HG03066 (cell line): ENCODE measurements around the gene MKI67.

Source experiments
- ATAC-seq: cut with Tn5 transposase; IDR thresholded peaks from one replicate; pipeline ENCODE4 v1.9.1; 2021; ENCODE audit warnings: low read depth; ENCODE audit not compliant: unreplicated experiment

The MKI67 gene

DNA sequence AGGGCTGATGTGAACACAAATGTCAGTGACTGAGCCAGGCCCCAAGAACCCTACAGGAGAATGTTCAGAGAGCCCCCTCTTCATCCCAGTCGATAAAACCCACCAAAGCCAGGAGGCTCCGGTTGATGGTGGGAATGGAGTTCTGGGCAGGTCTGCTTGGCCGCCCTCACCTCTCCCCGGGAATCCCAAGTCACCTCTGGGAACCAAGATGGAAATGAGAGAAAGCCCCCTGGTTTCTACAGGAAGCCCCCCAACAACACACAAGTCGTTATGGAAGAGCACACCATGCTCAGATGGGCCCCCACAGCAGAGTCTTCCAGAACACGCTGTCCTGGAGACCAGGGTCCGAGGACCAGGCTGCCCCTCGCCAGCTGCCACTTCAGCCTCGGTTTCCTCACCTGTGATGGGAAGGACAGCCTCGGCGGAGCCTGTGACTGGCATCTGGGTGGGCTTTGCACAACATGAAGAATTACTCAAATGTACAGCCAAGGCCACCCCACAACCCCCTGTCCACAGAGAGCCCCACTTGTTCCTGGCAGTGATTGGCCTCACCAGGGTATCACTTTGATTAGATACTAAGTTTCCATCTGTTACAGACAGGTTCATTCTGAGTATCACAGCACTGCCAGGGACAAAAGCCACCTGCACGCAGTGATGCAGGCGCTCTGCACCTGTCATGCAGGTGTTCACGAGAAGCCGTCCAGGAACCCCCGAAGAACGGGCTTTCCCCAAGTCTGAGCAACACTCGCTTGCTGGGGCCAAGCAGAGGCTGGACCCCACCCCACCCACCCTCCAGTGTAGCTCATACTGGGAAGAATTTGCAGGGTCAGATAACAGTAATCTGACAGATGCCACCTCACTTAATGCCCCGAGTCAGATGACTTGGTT, 57.6 kb downstream of the MKI67 start:
- ATAC-seq = no peak

DNA sequence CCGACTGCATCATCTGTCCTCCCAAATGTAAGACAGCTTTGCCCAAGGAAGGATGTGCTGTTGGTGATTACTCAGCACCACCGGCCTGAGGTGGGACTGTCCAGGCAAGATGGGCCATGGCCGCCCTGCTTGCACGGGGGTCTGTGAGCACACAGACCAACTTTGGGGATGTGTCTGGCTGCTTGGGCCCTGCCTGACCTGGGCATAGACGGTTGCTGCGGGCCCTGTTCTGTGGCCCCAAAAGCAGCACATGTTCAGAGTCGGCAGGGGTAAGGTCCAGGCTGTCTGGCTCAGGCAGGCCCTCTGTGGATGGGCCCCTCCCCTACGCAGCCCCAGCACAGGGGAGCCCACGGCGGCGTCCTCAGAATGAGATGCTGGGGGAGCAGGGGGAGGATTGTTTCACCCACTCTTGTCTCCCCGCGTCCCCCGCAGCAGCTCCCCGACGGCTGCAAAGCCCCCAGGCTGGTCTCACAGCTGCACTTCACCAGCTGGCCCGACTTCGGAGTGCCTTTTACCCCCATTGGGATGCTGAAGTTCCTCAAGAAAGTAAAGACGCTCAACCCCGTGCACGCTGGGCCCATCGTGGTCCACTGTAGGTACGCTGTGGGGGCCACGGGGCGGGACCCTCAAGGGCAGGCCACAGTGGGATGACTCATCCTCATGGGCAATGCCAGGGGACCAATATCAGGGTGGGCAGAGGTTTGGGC, 58.4 kb downstream of the MKI67 start:
- no peak for ATAC-seq

DNA sequence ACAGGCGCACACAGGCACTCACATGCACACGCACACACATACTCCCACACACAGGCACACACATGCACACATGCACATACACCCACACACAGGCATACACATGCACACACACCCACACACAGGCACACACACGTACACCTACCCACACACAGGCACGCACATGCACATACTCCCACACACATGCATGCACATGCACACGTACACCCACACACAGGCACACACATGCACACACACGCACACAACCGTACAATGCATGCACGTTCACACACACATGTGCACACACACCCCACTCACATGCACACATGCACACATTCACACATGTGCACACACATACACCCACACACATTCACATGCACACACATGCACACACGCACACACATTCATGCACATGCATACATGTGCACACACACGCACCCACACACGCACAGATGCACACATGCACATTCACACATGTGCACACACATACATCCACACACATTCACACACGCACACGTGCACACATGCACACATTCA, 59.3 kb downstream of the MKI67 start:
- no peak for ATAC-seq

DNA sequence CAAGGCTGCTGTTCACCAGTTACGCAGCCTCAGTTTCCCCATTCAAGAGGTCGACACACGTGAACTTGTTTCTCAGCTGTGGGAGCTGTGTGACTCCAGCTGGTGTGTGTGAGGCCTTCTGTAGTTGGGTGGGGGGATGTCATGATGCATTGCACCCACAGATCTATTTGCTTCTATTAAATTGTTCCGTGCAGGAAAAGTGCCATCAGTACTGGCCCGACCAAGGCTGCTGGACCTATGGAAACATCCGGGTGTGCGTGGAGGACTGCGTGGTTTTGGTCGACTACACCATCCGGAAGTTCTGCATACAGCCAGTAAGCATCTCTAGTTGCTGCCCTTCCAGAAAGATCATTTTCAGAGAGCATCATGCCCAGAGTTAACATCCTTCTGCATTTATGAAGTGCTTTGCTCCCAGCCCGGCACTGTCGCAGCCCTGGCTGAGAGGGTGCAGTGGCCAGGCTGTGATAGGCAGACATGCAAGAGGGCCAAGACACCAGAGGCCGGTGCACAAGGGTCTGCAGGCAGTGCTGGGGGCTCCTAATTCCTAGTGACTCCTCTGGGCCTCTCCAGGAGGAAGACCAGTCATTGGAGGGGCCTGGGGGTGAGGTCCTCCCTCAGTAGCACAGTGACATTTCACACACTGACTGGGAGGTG, 60.2 kb downstream of the MKI67 start:
- ATAC-seq = no peak

DNA sequence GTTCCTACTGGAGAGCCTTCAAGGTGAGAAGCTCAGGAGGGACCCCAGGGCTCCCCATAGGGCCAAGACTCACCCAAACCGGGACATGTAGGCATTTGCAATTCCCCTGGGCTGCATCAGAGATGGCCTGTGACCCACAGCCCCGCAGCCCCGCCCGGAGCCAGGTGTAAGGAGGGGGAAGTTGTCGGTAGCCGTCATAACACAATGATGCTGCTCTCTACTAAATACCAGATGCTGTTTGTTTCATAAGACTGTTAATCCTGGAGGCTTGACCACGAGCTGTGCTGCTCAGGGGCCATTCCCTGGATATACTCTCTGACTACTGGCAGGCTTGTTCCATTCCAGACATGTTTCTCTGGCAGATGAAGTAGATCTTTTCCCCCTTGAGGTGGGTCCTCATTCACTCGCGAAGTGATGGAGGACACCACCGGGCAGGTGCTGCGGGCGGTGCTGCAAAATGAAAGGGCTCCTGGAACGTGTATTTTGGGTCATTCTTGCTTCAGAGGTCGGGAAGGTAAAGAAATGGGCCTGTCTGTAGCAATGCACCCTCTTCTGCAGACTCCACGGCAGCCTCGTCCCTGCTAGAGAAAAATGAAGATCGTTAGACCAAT, 61.1 kb downstream of the MKI67 start:
- ATAC-seq = no peak

DNA sequence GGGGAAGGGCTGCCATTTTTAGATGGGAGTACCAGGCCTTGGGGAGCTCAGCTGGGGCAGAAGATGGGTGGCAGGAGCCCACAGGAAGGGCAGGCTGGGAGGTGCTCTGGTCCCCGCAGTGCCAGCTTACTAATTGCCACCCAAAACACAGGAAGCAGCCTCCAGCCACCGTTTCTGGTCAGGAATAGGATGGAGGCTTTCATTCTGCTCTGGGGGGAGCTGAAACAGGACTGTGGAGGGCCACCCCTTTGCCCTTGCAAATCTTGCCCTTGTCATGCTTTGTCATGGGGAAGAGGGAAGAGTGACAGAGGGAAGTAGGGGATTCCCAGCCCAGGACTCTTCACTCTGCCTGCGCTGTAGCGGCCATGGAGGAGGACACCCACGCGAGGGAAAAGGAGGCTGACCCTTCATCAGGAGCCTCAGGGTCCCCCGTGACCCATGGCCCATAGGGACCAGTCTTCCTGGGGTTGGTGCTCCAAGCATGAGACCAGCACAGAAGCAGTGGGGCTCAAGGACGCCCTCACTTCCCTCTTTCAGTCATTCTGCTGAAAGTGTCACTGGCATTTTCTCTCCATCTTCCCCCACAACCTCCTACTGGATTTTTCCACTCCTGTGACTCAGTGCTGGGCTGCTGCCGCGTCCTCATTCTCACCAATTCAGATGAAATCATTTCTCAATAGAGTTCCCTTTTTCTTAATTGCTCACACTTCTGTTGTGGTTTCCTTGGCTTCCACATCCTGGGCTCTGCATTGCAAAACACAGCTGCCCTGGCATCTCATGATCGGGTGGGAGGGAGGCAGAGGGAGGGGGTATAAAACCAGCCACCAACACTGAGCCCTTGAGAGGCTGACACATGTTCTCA, 61.9 kb downstream of the MKI67 start:
- peak; percentile 29 for ATAC-seq

DNA sequence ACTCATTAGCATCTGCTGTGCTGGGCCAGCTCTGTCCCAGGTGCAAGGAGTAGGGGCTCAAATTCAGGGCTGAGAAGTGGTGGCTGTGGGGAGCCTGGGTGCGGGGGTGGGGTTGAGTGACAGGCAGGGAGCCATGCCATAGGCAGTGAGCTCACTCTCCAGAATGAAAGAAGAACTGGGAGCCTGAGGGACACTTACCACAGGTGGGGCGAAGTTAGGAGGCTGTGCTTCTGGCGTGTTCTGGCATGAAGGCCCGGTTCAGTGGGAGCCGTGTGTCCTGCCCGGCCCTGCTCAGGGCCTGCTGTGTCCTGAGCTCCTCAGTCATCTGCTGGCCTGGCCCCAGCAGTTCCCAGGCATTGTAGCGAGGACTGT, 62.5 kb downstream of the MKI67 start:
- peak; percentile 28 for ATAC-seq

DNA sequence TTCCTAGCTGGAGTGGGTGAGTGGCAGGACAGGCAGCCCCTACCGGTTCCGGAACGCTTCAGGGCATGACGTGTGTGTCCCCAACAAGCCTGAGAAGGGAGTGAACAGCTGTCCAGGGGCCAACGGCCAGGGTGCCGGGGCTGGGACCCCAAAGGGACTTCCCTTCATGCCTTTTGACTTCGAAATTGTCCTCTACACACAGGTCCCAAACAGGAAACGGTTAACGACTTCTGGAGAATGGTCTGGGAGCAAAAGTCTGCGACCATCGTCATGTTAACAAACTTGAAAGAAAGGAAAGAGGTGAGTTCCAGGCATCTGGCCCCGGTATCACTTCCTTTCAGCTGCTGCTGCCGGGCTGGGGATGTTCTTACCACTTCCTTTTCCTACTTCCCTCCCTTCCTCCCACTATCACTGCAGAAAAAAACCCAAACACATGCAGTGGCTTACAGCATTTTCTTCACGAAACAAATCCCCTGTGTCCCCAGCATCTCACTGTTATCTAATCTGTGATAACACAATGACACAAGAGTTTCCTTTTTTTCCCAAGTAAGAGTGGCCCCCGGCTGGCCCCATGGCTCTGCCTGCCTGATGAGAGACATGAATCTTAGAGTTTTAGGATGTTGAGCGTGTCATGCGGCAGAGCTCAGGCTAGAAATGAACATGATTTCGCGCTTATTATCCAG, 63.2 kb downstream of the MKI67 start:
- ATAC-seq = peak; percentile 57

DNA sequence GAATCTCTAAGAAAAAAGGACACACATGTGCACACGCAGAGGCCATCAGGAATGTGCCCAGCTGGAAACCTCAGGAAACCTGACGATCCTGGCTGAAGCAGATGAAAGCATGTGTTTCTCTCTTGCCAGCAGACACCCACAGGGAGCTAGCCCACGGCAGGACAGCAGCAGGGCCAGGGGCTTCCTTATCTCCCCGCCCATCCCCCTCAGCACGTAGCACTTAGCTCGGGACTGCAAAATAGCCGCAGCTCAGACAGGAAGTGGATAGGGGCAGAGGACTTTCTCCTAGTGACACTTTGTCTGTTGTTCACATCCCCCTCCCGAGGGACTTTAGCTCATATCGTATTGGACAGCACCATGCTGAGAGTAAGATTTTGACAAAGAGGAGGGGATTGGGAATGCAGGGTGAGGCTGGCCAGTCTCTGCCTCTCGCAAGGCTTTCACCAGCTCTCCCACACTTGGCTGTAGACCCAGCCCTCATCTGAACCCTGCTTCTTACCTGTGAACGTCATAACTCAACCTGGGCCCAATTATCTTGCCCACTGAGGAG, 63.8 kb downstream of the MKI67 start:
- peak; percentile 2 for ATAC-seq

DNA sequence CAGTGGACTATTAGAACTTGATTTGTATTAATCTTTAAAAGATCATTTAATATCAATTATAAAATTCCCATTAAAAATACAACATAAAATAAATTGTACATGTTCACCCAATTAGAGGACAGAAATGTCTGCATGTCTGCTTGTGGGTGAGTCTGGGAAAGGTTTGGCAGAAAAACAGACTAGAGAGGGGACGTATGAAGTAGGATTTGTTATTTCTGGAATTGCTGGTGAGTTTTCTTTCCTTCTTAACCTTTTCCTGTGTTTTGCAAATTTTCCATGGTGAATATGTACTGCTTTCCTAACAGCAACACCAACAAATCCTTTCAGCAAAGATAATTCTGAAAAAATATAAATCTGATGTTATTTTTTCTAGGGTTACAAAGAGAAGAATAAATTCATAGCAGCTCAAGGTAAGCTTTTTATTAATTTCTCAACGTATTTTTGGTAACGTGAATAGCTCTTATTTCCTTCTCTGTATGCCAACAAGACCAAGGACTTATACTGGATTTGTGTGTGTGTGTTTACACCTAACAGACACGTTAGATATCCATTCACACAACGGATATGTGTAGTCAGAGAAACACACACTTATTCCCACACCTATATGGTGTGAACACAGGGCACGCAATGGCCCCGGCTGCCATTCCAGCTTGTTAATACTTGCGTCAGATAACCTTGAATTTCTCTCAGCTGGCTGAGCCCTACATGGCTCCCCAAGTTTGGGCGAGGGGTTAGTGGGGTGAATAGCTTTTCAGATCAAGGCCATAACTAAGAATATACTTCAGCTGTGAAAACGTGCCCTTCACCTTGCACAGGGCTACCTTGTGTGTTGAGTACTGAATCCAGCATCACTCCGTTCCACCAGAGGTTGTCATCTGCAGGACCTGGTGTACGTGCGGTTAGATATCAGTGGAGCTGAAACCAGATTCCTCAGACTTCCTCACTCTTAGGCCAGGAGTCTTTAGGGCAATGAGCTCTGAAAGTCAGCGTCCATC, 64.6 kb downstream of the MKI67 start:
- ATAC-seq = no peak

DNA sequence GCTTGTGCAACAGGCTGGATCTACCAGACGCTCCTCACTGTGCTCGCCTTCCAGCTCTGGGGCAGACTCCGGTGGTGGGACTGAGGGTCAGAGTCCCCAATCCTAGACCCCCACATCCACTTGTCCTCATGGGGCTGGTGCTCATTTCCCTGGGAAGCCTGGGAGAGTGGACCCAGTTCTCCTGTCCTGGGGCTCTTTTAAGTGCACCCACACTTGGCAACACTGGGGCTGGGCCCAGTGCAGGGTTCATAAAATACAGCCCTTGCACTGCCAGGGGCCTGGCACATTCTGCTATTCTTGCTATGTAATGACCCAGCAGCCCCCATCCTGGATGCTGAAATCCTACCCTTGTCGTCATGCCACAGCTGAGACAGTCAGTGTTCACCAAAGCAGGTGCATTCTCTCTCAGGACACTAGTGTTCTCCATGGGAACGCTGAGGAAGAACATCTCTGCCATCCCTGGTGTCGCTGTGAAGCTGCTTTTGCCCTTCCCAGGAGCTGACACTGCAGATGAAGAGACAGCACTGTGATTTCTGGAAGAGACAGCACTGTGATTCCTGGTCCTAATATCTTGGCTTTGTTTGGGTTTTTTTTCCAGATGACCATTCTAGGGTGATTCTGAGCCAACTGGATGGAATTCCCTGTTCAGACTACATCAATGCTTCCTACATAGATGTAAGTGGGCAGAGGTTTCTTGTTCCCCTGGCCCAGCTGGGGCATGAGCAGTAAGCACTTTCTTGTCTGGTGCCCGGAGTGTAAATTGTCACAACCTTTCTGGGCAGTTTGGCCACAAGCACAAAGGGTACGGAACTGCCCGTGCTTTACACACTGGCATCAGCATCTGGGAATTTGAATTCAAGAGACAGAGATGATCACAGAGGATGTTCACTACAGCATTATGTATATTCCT, 65.6 kb downstream of the MKI67 start:
- ATAC-seq = no peak

DNA sequence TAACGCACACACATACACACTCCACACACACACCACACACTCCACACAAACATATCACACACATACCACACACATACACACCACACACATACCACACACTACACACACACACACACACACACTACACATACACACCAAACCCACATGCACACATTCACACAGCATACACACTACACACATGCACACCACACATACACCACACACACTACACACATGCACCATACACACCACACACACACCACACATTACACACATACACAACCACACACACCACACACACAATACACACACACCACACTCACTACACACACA, 66.3 kb downstream of the MKI67 start:
- no peak for ATAC-seq

DNA sequence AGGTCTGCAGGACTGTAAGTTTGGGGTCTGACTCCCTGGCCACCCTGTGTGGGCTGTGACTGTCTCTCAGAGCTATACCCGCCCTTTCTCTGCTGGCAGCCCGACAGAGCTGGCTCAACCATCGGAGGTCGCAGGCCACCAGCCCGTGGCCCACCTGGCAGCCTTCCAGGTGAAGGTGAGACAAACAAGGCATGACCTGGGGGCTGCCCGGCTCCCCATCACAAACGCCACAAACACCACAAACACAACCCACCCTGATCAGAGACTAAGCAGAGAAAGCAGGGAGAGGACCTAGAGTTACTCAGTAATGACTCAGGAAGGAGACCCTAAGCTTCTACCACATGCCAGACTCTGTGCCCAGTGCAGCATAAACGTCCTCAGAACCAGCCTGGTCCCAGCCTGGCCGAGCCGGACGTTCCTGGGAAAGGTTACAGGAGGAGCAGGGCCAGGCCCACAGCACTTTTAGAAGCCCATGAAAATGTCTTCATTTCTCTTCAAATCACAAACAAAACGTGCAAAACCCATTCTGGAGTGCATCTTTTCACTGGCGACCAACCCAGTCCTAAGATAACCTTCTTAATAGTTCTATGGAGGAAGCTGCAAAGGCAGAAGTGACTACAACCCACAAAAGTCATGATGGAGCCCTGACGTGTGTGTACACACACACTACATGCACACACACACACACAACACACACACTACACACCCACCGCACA, 66.8 kb downstream of the MKI67 start:
- no peak for ATAC-seq

DNA sequence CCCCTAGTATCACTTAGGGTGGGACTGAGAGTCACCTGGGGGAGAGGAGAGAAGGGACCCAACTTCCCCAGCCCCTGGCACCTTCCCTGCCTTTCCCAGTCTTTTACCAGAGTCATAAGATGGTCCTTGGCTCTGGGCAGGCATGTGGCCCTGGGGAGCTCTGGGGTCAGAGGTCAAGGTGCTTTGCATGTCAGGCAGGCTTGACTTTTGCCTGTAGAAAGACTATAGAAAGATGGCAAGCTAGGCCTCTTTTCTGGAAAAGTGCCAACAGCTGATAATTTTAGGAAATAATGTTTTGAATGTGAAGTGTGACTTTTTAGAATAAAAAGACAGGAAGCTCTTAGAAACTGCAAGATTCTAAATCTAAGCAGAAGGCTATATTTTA, 67.5 kb downstream of the MKI67 start:
- ATAC-seq = no peak

DNA sequence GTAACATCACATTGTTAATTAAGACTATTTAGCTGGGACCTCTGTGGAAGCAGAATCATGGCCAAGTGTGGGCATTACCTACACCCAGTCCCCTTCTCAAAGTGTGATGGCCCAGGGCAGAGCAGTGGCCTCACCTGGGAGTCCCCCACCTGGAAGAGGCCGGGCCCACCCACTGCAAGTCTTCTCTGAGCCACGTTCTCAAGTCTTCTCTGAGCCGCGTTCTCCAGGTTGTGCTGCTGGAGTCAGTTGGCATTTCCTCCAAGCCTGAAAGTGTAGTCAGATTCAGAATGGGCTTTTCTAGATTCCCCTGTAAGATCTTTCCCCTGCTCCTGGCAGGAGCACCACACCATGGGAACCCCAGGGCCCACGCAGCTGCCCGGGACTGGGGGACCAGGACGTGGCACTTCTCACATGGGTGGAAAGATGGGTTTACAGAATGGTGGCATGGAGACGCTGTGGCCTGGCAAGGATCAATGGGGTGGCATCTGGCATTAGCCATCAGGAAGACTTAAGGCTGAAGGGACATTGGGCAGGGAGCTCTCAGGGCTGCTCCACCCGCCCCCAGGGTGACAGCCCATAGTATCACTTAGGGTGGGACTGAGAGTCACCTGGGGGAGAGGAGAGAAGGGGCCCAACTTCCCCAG, 68.0 kb downstream of the MKI67 start:
- ATAC-seq = no peak
